Measurements from ENCODE around the gene OR2AT4.
A peak's percentile ranks its signal among the peaks of the same experiment; 100 is the strongest.
"Not testable (repeated sequence)": the region's sequence is repeated elsewhere in the genome, so short reads cannot be mapped to it uniquely, and the experiment has no call there.

The OR2AT4 gene

GRCh38 chr11:75063741-75064314, 32.8 kb downstream of the OR2AT4 start:
- no peak for DNase-seq

GRCh38 chr11:75059299-75059698, 37.4 kb downstream of the OR2AT4 start:
- no peak for DNase-seq

- no peak for DNase-seq
Observed at GRCh38 chr11:75056814-75057213, 39.9 kb downstream of the OR2AT4 start.

GRCh38 chr11:75055511-75055910, 41.2 kb downstream of the OR2AT4 start:
- DNase-seq: no peak

GRCh38 chr11:75052457-75052856, 44.2 kb downstream of the OR2AT4 start:
- DNase-seq: no peak

- no peak for DNase-seq
Observed at GRCh38 chr11:75051043-75051442, 45.6 kb downstream of the OR2AT4 start.

GRCh38 chr11:75050516-75050915, 46.2 kb downstream of the OR2AT4 start:
- DNase-seq: no peak

GRCh38 chr11:75049501-75050266, 47.0 kb downstream of the OR2AT4 start:
- DNase-seq: not testable (repeated sequence)

GRCh38 chr11:75047191-75047590, 49.5 kb downstream of the OR2AT4 start:
- DNase-seq: no peak

GRCh38 chr11:75046668-75047067, 50.0 kb downstream of the OR2AT4 start:
- not testable (repeated sequence) for DNase-seq

- DNase-seq: not testable (repeated sequence)
Observed at GRCh38 chr11:75044381-75045170, 52.1 kb downstream of the OR2AT4 start.

- DNase-seq: not testable (repeated sequence)
Observed at GRCh38 chr11:75041821-75042220, 54.9 kb downstream of the OR2AT4 start.

GRCh38 chr11:75041263-75041662, 55.4 kb downstream of the OR2AT4 start:
- no peak for DNase-seq

- no peak for DNase-seq
Observed at GRCh38 chr11:75040167-75040770, 56.4 kb downstream of the OR2AT4 start.

GRCh38 chr11:75035911-75036565, 60.6 kb downstream of the OR2AT4 start:
- DNase-seq: no peak

- DNase-seq: no peak
Observed at GRCh38 chr11:75035256-75035655, 61.4 kb downstream of the OR2AT4 start.

GRCh38 chr11:75033916-75034315, 62.8 kb downstream of the OR2AT4 start:
- no peak for DNase-seq

- no peak for DNase-seq
Observed at GRCh38 chr11:75032550-75032935, 64.1 kb downstream of the OR2AT4 start.

GRCh38 chr11:75031771-75032549, 64.7 kb downstream of the OR2AT4 start:
- DNase-seq: peak in 1 of 2 experiments; percentile 41
